Esophagus squamous epithelium (tissue), 4 donors: ENCODE data around the gene ETS2.

Experiments
- CTCF ChIP-seq, 6 experiments: fragments of 450-650 bp in 4 of 6; fragments of 200-600 bp in 2 of 6; sonication (generic) in 2 of 6; IDR thresholded peaks; one replicate each; pipeline ENCODE4 v1.5.1; 2016 to 2019; ENCODE audit warnings: antibody characterized with exemption in 6 of 6, mild to moderate bottlenecking in 4 of 6, moderate library complexity in 4 of 6
- POLR2A ChIP-seq, 4 donors: fragments of 450-650 bp; IDR thresholded peaks; one replicate each; pipeline ENCODE4 v1.6.1; 2017; ENCODE audit warnings: antibody characterized with exemption in 4 of 4, mild to moderate bottlenecking in 4 of 4, moderate library complexity in 3 of 4

- TF ChIP-seq CTCF (IDR thresholded peaks at IDR 0.05) (no peak), POLR2A (IDR thresholded peaks at IDR 0.05) (no peak)
Measured at GRCh38 chr21:38780879-38781278, 24.9 kb upstream of the ETS2 start.
